K562 (cell line): ENCODE results near the gene IL26. TPM values are rescaled to one million over a fixed set of nuclear protein-coding genes. Genes with fewer than 3 reads are reported as not detected.

Experiments
- ATAC-seq: fragments of 200-7000 bp; cut with Tn5 transposase; 3 replicates; pipeline ENCODE4 v1.9.1; 2020; ENCODE audit warnings: moderate library complexity
- BruUV-seq: library from RNA; stranded (reverse); fragments of 400-500 nt; replicated peaks from 2 replicates; lab custom pipeline; 2021; lab: Mats Ljungman, UMichigan
- CTCF ChIA-PET: fragments of 300-600 bp; formaldehyde crosslinking; extraction: SDS; loops from one replicate; lab custom pipeline; 2021; ENCODE audit warnings: low intra/inter-chr PET ratio; lab: Yijun Ruan, JAX
- POLR2A ChIA-PET: fragments of 300-600, 350-650 bp; sonication (Branson Sonifier 250); formaldehyde crosslinking; extraction: SDS; loops from one replicate; lab custom pipeline; 2021; ENCODE audit warnings: antibody characterized with exemption, inconsistent platforms; lab: Yijun Ruan, JAX
- DNase-seq, 4 experiments: peaks; one replicate each; pipeline versions ENCODE4 v3.0.0 to v3.0.0-alpha.2; 2011 to 2018; ENCODE audit warnings: low spot score in 3 of 4, mixed read lengths in 3 of 4; ENCODE audit errors: extremely low read depth in 1 of 4
- FAIRE-seq: peaks from 2 replicates; lab custom pipeline; 2011; peaks lifted over from hg19 to GRCh38; lab: Jason Lieb, UNC
- H2AFZ ChIP-seq: 2 replicates; pipeline ENCODE4 v1.6.0; 2011; ENCODE audit warnings: low read depth, low read length, control low read depth, inconsistent platforms
- H3K27ac ChIP-seq: fragments of 200-600 bp; 3 replicates; pipeline ENCODE4 v1.8.0; 2011; ENCODE audit warnings: low read depth, mild to moderate bottlenecking, control low read depth, inconsistent platforms, low read length, moderate library complexity, mixed read lengths; ENCODE audit errors: extremely low read depth
- H3K27me3 ChIP-seq, 2 experiments: fragments of 300-600 bp in 1 of 2; 2 replicates in 1 of 2; 3 replicates in 1 of 2; pipeline versions ENCODE4 v1.6.0 to v1.8.0; 2011; ENCODE audit warnings: inconsistent platforms in 2 of 2, low read length in 2 of 2, mild to moderate bottlenecking in 1 of 2, mixed read lengths in 1 of 2, moderate library complexity in 1 of 2; ENCODE audit not compliant: control insufficient read depth in 2 of 2, insufficient read depth in 2 of 2
- H3K36me3 ChIP-seq: fragments of 300-600 bp; 3 replicates; pipeline ENCODE4 v1.8.0; 2011; ENCODE audit warnings: mild to moderate bottlenecking, low read length, inconsistent platforms; ENCODE audit not compliant: control insufficient read depth, insufficient read depth
- H3K4me1 ChIP-seq, 2 experiments: fragments of 200-600 bp in 1 of 2; replicated peaks in 1 of 2; 2 replicates in 1 of 2; 3 replicates in 1 of 2; pipeline versions ENCODE4 v1.5.1 to v1.8.0; 2011; ENCODE audit warnings: inconsistent platforms in 2 of 2, low read length in 2 of 2, mild to moderate bottlenecking in 1 of 2, mixed read lengths in 1 of 2, moderate library complexity in 1 of 2; ENCODE audit not compliant: control insufficient read depth in 2 of 2, insufficient read depth in 2 of 2
- H3K4me2 ChIP-seq: 2 replicates; pipeline ENCODE4 v1.6.1; 2011; ENCODE audit warnings: low read length, control low read depth, inconsistent platforms, mixed read lengths; ENCODE audit not compliant: insufficient read depth
- H3K4me3 ChIP-seq: fragments of 200-600 bp; sonication (generic), shearing (Covaris generic); 2 replicates; pipeline ENCODE4 v1.5.1; 2016; ENCODE audit warnings: control low read depth, inconsistent platforms
- H3K79me2 ChIP-seq: fragments of 200-600 bp; 3 replicates; pipeline ENCODE4 v1.8.0; 2011; ENCODE audit warnings: low read length, inconsistent platforms; ENCODE audit not compliant: control insufficient read depth, insufficient read depth
- H3K9ac ChIP-seq, 2 experiments: 2 replicates each; pipeline versions ENCODE4 v1.6.0 to v1.6.1; 2011; ENCODE audit warnings: low read depth in 2 of 2, low read length in 2 of 2, control low read depth in 1 of 2, inconsistent platforms in 1 of 2, mild to moderate bottlenecking in 1 of 2, mixed read lengths in 1 of 2; ENCODE audit not compliant: insufficient read depth in 1 of 2
- H3K9me1 ChIP-seq: one replicate; pipeline ENCODE4 v1.6.0; 2011; ENCODE audit warnings: inconsistent platforms, mild to moderate bottlenecking, low read length, moderate library complexity; ENCODE audit not compliant: control insufficient read depth, insufficient read depth
- H3K9me3 ChIP-seq: replicated peaks from 2 replicates; pipeline ENCODE4 v1.5.1; 2011; ENCODE audit warnings: low read depth, low read length, inconsistent platforms; ENCODE audit not compliant: control insufficient read depth, insufficient read depth
- H4K20me1 ChIP-seq: replicated peaks from 2 replicates; pipeline ENCODE4 v1.6.1; 2011; ENCODE audit warnings: low read length, inconsistent platforms, mixed read lengths; ENCODE audit not compliant: control insufficient read depth, insufficient read depth
- KLF10 ChIP-seq: fragments of 250-450 bp; sonication (Bioruptor Pico); IDR thresholded peaks from 2 replicates; pipeline ENCODE4 v1.6.1; 2021; ENCODE audit warnings: matching md5 sums
- SRF ChIP-seq, 2 experiments: fragments of 250-450, 450-650 bp in 1 of 2; sonication (Bioruptor Pico) in 1 of 2; sonication (generic) in 1 of 2; formaldehyde crosslinking; IDR thresholded peaks; 2 replicates each; pipeline versions ENCODE4 v1.5.0 to v1.5.1; 2020 to 2022; ENCODE audit warnings: mild to moderate bottlenecking in 1 of 2, missing genetic modification reagents in 1 of 2
- TEAD1 ChIP-seq, 2 experiments: fragments of 450-650 bp in 1 of 2; sonication (generic) in 1 of 2; formaldehyde crosslinking; IDR thresholded peaks; 2 replicates each; pipeline versions ENCODE4 v1.4.0 to v1.8.0; 2020 to 2022; ENCODE audit warnings: mild to moderate bottlenecking in 2 of 2, missing genetic modification reagents in 1 of 2
- ZNF134 ChIP-seq: fragments of 250-450 bp; sonication (Bioruptor Pico); conservative IDR thresholded peaks from 2 replicates; pipeline ENCODE4 v1.4.0; 2020
- ZNF311 ChIP-seq: fragments of 250-450 bp; sonication (Bioruptor Pico); IDR thresholded peaks from 2 replicates; pipeline ENCODE4 v1.4.0; 2020; ENCODE audit warnings: mild to moderate bottlenecking, moderate library complexity
- WGBS: fragments of 100-300 bp; shearing (Covaris generic); methylation state at CpG from one replicate; pipeline ENCODE4 v1.1.6; 2016; ENCODE audit warnings: low coverage, mixed read lengths; ENCODE audit not compliant: insufficient coverage; ENCODE audit errors: missing lambda C conversion rate; 5-methylcytosine and 5-hydroxymethylcytosine counted together
- in situ Hi-C: fragments of 300-500 bp; cut with MboI; formaldehyde crosslinking; loops from 4 replicates; pipeline ENCODE4 v1.15.0; 2018; ENCODE audit warnings: inconsistent platforms, mixed read lengths
- intact Hi-C: fragments of 100-400 bp; cut with micrococcal nuclease; formaldehyde crosslinking; loops from 2 replicates; pipeline ENCODE4 v1.14.2; 2022
- polyA plus RNA-seq, 8 experiments: library from polyadenylated mRNA; depleted of rRNA in 4 of 8; stranded (reverse) in 5 of 8; unstranded in 3 of 8; fragments of >200 nt; fragmentation: Nextera tagmentation in 2 of 8; fragmentation: Illumina TruSeq in 1 of 8; extraction: Ambion mirVana in 2 of 8; extraction: Trizol in 1 of 8; gene quantifications; 2 replicates each; pipeline versions ENCODE4 v1.2.1 to v1.2.3, GENCODE V29; 2011 to 2014; ENCODE audit warnings: inconsistent platforms in 1 of 8, missing spikeins in 1 of 8
- total RNA-seq, 7 experiments: library from RNA; depleted of rRNA in 6 of 7; stranded (reverse); fragments of >200 nt in 6 of 7; fragmentation: Illumina TruSeq in 2 of 7; extraction: Trizol in 2 of 7; gene quantifications; 2 replicates each; pipeline versions ENCODE4 v1.2.1 to v1.2.3, GENCODE V29; 2011 to 2021; ENCODE audit warnings: low replicate concordance in 1 of 7
- TF ChIP-seq, protein P1 (sequence below), 2 experiments: fragments of 450-650 bp; IDR thresholded peaks; 2 replicates each; pipeline ENCODE4 v1.6.1; 2016
- TF ChIP-seq, protein P2 (sequence below): IDR thresholded peaks from 2 replicates; pipeline ENCODE4 v1.6.1; 2012; ENCODE audit warnings: low read depth, low read length, improper control_type of control experiment, borderline replicate concordance
- TF ChIP-seq, protein P3 (sequence below), 2 experiments: fragments of 450-650 bp in 1 of 2; sonication (generic) in 1 of 2; formaldehyde crosslinking in 1 of 2; IDR thresholded peaks; 2 replicates each; pipeline versions ENCODE4 v1.7.1 to v1.9.0; 2016 to 2022; ENCODE audit warnings: inconsistent platforms in 1 of 2, mild to moderate bottlenecking in 1 of 2, missing genetic modification reagents in 1 of 2

Gene IL26
- total and polyA plus RNA-seq, 9 of the 15 experiments (the other 6 are each of a cell fraction or from before 2014, with no cell fraction given) = not detected

DNA sequence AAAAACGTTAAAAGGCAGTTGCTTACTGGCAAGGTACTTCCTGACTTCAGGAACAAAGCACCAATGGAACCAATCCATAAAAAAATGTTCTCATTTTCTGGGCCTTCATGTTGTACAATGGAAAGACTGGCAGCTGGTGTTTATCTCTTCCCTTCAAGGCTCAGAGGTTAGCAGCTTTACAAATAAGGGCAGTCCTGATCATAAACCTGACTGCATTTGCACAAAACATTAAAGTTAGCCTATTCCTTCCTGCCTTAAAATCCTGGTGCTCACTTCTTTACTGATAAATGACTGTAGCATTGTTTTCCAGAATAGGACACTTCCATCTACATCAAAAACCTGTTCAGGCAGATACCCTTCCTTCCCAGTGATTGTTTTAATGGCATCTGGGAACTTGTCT, 19.2 kb downstream of the IL26 start (continued):
- TF ChIP-seq ZNF311 (no peak), KLF10 (no peak)

DNA sequence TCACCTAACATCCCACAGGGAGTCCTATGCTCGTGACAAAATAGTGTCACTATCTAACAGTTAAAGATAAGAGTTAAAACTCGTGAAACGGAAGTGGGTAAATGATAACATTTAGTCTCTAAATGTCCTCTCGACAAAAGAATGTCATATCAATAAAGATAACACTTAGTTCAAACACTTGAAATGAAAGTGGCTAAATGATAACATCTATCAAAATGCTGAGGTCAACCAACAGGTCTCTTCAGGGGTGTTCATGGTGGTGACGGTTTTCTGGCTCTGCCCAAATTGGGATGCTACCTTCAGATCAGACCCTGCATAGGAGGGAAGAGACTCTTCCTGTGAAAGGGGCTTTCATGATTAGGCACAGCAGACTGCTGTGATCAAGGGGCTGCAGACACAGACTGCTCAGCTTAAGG, 22.1 kb downstream of the IL26 start:
- Histone ChIP-seq H3K4me1 (no peaks in the 10 kb centered on the region), H3K36me3 (no peaks in the 10 kb centered on the region), H2AFZ (no peak overlapping the region), H3K27ac (no peak overlapping the region), H3K27me3 (peaks cover 1 to 2% of the 10 kb centered on the region in 2 experiments; a peak in 3 of 5 replicates), H3K4me2 (no peak overlapping the region), H3K9me3 (no peaks in the 10 kb centered on the region), H4K20me1 (no peaks in the 10 kb centered on the region), H3K4me3 (no peak overlapping the region), H3K9ac (no peak overlapping the region), H3K79me2 (no peaks in the 10 kb centered on the region), H3K9me1 (no peaks in the 10 kb centered on the region)
- in situ Hi-C loops (no loop called here), intact Hi-C loops (no loop called here)
- no TSS peak for BruUV-seq
- POLR2A ChIA-PET = no interaction called here
- ATAC-seq (no peak), FAIRE-seq (no peak), DNase-seq (no peak)
- no peak for TF ChIP-seq SRF (CRISPR knock-in tag; IDR thresholded peaks at IDR 0.05)
- peak in 1 of 2 experiments; percentile 58; a peak in 1 of 4 replicates for TF ChIP-seq TEAD1 (CRISPR knock-in tag; IDR thresholded peaks at IDR 0.05)
- TF ChIP-seq, protein P1, sequence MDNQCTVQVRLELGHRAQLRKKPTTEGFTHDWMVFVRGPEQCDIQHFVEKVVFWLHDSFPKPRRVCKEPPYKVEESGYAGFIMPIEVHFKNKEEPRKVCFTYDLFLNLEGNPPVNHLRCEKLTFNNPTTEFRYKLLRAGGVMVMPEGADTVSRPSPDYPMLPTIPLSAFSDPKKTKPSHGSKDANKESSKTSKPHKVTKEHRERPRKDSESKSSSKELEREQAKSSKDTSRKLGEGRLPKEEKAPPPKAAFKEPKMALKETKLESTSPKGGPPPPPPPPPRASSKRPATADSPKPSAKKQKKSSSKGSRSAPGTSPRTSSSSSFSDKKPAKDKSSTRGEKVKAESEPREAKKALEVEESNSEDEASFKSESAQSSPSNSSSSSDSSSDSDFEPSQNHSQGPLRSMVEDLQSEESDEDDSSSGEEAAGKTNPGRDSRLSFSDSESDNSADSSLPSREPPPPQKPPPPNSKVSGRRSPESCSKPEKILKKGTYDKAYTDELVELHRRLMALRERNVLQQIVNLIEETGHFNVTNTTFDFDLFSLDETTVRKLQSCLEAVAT (IDR thresholded peaks at IDR 0.05) = no peak
- no peak for TF ChIP-seq ZNF134 (CRISPR knock-in tag)
- TF ChIP-seq, protein P2, sequence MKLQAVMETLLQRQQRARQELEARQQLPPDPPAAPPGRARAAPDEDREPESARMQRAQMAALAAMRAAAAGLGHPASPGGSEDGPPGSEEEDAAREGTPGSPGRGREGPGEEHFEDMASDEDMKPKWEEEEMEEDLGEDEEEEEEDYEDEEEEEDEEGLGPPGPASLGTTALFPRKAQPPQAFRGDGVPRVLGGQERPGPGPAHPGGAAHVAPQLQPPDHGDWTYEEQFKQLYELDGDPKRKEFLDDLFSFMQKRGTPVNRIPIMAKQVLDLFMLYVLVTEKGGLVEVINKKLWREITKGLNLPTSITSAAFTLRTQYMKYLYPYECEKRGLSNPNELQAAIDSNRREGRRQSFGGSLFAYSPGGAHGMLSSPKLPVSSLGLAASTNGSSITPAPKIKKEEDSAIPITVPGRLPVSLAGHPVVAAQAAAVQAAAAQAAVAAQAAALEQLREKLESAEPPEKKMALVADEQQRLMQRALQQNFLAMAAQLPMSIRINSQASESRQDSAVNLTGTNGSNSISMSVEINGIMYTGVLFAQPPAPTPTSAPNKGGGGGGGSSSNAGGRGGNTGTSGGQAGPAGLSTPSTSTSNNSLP = no peak
- no peak for TF ChIP-seq KLF10
- TF ChIP-seq, protein P3, sequence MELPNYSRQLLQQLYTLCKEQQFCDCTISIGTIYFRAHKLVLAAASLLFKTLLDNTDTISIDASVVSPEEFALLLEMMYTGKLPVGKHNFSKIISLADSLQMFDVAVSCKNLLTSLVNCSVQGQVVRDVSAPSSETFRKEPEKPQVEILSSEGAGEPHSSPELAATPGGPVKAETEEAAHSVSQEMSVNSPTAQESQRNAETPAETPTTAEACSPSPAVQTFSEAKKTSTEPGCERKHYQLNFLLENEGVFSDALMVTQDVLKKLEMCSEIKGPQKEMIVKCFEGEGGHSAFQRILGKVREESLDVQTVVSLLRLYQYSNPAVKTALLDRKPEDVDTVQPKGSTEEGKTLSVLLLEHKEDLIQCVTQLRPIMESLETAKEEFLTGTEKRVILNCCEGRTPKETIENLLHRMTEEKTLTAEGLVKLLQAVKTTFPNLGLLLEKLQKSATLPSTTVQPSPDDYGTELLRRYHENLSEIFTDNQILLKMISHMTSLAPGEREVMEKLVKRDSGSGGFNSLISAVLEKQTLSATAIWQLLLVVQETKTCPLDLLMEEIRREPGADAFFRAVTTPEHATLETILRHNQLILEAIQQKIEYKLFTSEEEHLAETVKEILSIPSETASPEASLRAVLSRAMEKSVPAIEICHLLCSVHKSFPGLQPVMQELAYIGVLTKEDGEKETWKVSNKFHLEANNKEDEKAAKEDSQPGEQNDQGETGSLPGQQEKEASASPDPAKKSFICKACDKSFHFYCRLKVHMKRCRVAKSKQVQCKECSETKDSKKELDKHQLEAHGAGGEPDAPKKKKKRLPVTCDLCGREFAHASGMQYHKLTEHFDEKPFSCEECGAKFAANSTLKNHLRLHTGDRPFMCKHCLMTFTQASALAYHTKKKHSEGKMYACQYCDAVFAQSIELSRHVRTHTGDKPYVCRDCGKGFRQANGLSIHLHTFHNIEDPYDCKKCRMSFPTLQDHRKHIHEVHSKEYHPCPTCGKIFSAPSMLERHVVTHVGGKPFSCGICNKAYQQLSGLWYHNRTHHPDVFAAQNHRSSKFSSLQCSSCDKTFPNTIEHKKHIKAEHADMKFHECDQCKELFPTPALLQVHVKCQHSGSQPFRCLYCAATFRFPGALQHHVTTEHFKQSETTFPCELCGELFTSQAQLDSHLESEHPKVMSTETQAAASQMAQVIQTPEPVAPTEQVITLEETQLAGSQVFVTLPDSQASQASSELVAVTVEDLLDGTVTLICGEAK (IDR thresholded peaks at IDR 0.05) = no peak
- TF ChIP-seq, protein P3 (CRISPR knock-in tag; IDR thresholded peaks at IDR 0.05) = no peak
- CTCF ChIA-PET = no interaction called here
- 3% methylated on average over 5 of the region's 5 CpGs for WGBS
